ENCODE data around the gene WASHC4. TPM values are rescaled to one million over a fixed set of nuclear protein-coding genes. Genes with fewer than 3 reads are reported as not detected.

WASHC4 gene, protein sequence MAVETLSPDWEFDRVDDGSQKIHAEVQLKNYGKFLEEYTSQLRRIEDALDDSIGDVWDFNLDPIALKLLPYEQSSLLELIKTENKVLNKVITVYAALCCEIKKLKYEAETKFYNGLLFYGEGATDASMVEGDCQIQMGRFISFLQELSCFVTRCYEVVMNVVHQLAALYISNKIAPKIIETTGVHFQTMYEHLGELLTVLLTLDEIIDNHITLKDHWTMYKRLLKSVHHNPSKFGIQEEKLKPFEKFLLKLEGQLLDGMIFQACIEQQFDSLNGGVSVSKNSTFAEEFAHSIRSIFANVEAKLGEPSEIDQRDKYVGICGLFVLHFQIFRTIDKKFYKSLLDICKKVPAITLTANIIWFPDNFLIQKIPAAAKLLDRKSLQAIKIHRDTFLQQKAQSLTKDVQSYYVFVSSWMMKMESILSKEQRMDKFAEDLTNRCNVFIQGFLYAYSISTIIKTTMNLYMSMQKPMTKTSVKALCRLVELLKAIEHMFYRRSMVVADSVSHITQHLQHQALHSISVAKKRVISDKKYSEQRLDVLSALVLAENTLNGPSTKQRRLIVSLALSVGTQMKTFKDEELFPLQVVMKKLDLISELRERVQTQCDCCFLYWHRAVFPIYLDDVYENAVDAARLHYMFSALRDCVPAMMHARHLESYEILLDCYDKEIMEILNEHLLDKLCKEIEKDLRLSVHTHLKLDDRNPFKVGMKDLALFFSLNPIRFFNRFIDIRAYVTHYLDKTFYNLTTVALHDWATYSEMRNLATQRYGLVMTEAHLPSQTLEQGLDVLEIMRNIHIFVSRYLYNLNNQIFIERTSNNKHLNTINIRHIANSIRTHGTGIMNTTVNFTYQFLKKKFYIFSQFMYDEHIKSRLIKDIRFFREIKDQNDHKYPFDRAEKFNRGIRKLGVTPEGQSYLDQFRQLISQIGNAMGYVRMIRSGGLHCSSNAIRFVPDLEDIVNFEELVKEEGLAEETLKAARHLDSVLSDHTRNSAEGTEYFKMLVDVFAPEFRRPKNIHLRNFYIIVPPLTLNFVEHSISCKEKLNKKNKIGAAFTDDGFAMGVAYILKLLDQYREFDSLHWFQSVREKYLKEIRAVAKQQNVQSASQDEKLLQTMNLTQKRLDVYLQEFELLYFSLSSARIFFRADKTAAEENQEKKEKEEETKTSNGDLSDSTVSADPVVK
- 129 and 148 TPM in 2 replicates for total RNA-seq

DNA sequence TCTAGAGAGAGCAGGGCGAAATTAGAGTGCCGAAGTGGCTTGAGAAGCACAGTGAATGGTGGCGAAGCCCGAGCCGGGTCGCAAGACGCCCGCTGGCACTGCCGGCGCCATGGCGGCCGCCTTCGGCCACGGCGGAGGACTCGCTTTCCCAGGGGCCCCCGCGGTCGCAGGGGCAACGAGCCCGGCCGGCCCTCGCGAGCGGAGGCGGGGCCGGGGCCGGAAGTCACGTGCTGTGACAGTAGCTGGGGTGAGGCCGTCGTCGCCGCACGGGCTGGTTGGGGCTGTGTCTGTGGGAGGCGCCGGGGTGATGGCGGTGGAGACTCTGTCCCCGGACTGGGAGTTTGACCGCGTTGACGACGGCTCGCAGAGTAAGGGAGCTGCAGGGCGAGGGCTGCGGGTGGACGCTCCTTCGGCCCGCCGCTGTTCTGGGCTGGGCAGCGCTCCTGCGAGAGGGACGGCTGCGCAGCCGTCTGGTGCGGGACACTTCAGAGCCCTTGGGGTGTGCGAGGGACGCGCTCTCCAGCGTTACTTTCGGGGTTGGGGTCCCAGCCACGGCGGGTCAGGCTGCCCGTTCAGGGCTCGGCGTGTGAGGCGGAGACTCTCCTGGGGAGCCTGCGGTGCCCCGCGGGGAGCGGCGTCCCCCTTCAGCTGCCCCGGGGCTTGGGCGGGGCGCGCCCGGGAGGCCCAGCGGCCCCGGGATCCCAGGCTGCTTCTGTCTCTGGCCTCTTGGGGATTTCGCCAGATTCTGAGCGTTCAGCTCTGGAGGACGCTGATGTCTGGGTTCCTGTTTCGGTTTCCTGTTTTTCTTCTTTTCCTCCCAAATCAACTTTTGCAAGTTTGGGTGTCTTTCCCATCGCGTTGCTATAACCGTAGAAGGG, at the start of gene WASHC4:
Gene WASHC4 (plus strand): TSS at position 238 of the 878 bp plus-strand sequence. CDS start 70 bp downstream, at position 308.
- peak; percentile 91 for DNase-seq (ENCODE audit: low read depth)
- H3K4me3 ChIP-seq (ENCODE audit: low read depth, low read length), result peak within 1 kb of the TSS; percentile 89
- TF ChIP-seq, protein P1, sequence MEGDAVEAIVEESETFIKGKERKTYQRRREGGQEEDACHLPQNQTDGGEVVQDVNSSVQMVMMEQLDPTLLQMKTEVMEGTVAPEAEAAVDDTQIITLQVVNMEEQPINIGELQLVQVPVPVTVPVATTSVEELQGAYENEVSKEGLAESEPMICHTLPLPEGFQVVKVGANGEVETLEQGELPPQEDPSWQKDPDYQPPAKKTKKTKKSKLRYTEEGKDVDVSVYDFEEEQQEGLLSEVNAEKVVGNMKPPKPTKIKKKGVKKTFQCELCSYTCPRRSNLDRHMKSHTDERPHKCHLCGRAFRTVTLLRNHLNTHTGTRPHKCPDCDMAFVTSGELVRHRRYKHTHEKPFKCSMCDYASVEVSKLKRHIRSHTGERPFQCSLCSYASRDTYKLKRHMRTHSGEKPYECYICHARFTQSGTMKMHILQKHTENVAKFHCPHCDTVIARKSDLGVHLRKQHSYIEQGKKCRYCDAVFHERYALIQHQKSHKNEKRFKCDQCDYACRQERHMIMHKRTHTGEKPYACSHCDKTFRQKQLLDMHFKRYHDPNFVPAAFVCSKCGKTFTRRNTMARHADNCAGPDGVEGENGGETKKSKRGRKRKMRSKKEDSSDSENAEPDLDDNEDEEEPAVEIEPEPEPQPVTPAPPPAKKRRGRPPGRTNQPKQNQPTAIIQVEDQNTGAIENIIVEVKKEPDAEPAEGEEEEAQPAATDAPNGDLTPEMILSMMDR (IDR thresholded peaks at IDR 0.05; ENCODE audit: insufficient read depth, low read depth, low read length), result no peak

DNA sequence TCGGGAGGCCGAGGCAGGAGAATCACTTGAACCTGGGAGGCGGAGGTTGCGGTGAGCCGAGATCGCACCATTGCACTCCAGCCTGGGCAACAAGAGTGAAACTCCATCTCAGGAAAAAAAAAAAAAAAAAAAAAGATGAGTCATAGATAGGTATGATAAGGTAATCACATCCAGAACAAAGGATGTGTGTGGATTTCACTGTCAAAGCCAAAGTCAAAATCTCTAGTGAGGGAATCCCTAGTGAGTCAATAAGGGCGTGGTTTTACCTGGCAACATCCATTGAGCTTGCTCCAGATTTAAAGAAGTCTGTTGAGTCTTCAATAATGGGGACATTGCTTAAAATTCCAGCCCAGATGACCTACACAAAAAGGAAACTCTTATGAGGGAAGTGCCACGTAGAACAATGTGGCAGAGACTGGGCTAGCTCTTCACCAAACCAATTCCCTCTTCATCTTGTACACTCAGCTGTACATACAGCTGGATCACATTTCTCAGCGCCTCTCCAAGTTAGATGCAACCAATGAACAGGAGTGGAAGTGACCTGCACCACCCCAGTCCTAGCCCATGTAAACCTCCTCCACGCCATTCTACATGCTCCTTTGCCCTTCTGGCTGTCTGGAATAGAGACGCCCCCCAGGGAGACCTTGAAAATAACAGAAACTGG, 46.7 kb upstream of the WASHC4 start:
- H3K4me3 ChIP-seq (ENCODE audit: low read depth, low read length), result no peak overlapping the region
- DNase-seq (ENCODE audit: low read depth), result no peak
- TF ChIP-seq, protein P1 (IDR thresholded peaks at IDR 0.05; ENCODE audit: insufficient read depth, low read depth, low read length), result no peak

DNA sequence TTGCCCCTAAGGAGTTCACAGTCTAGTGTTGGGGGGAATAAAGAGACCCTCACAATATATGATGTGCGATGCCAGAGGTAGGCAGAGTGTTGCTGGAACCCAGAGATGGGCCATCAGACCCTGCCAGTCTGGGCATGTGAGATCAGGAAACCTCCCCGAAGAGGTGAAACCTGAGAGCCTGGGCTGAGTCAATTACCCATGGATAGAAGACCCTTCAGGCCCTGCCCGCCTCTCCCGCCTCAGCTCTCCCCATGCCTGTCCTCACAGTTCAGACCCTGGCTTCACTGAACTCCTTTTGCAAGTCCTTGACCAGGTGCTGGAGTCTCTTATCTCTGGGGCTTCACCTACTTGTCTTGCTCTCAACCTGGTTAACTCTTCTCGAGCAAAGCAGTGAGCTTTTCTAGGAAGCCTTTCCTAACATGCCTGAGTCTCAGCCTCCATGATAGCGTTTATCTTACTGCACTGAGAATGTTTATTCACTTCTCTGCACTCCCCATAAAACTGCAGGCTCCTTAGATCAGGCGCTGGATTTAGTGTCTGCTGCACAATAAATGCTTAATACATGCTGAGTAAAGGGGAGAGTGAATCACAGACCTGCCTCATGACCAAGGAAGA, 42.9 kb upstream of the WASHC4 start:
- peak; percentile 16 for DNase-seq (ENCODE audit: low read depth)
- TF ChIP-seq, protein P1 (IDR thresholded peaks at IDR 0.05; ENCODE audit: insufficient read depth, low read depth, low read length), result no peak

DNA sequence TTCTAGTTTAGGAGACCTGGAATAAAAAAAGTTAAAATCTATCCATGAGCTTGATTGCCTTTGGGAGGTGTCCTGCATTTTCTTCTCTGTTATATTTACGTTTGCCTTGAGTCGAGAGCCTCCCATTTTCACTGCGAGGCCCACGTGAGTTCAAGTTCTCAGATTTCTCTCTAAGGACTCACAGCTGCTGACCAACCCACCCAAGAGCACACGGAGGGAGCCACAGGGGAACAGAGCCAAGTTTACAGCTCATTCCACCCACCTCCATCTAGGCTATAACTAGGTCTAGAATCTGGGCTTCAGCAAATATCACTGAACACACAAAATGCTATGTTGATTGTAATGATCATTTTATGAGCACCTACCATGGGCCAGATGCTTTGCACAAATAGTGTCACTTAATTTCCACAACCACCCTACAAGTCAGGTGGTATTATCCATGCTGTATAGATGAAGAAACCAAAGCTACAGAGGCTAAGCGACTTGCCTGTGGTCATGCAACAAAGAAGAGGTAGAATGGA, 40.0 kb upstream of the WASHC4 start:
- peak; percentile 14 for DNase-seq (ENCODE audit: low read depth)
- TF ChIP-seq, protein P1 (IDR thresholded peaks at IDR 0.05; ENCODE audit: insufficient read depth, low read depth, low read length), result no peak
- H3K4me3 ChIP-seq (ENCODE audit: low read depth, low read length), result no peak overlapping the region

More for the DNA sequence above, 42.9 kb upstream of the WASHC4 start:
- no peak overlapping the region for H3K4me3 ChIP-seq (ENCODE audit: low read depth, low read length)

DNA sequence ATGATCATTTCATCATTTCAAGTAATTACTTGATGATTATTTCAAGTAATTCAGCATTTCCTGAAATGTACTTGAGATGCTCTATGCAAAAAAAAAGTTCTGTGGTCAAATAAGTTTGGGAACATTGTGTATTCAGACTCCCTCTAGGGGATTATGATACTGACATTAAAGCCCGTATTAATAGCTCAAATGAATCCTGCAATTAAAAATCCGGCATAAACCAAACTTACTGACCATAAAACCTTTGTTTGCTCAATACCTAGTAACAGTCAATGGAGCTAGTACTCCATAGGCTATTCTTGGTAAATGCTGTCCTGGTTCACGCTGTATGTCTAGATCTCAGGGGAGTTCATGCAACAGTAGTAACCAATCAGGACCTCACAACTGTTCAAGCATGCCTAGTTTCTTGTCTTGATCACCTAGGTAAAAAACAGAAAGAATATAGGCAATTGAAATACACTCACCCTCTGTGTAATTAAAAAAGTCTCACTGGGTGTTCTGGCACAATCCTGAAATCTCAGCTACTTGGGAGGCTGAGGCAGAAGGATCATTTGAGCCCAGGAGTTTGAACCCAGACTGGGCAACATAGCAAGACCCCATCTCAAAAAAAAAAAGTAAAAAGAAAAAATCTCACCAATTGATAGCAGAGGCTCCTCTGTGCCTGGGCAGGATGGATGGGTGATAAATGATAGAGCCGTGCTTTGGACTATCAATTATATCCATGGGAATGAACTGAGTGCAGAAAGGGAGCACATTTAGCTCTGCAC, 37.4 kb upstream of the WASHC4 start:
- H3K4me3 ChIP-seq (ENCODE audit: low read depth, low read length), result no peak overlapping the region
- no peak for DNase-seq (ENCODE audit: low read depth)
- TF ChIP-seq, protein P1 (IDR thresholded peaks at IDR 0.05; ENCODE audit: insufficient read depth, low read depth, low read length), result no peak

Data from fibroblast of villous mesenchyme (primary cell).